Measurements from ENCODE around the gene ATAD3A.
A peak's percentile ranks its signal among the peaks of the same experiment; 100 is the strongest.
"Not testable (repeated sequence)": the region's sequence is repeated elsewhere in the genome, so short reads cannot be mapped to it uniquely, and the experiment has no call there.

The ATAD3A gene

GRCh38 chr1:1551524-1552262, 39.7 kb downstream of the ATAD3A start:
- intact Hi-C loops (cut with DNase I): no loop called here
- peak in 1 of 10 donors; percentile 77 for DNase-seq

- no peak for DNase-seq
- intact Hi-C loops (cut with DNase I): no loop called here
Measured at GRCh38 chr1:1552263-1552639, 40.3 kb downstream of the ATAD3A start.

- intact Hi-C loops (cut with DNase I): no loop called here
- peak in 1 of 10 donors; percentile 76 for DNase-seq
Measured at GRCh38 chr1:1553821-1554494, 42.0 kb downstream of the ATAD3A start.

- intact Hi-C loops (cut with DNase I): no loop called here
- no peak for DNase-seq
Measured at GRCh38 chr1:1554550-1554925, 42.6 kb downstream of the ATAD3A start.

GRCh38 chr1:1554926-1555915, 43.3 kb downstream of the ATAD3A start:
- intact Hi-C loops (cut with DNase I): no loop called here
- peak in 2 of 10 donors; percentile 60 to 90 for DNase-seq

GRCh38 chr1:1556505-1556904, 44.5 kb downstream of the ATAD3A start:
- intact Hi-C loops (cut with DNase I): no loop called here
- DNase-seq: no peak

GRCh38 chr1:1556961-1557360, 45.0 kb downstream of the ATAD3A start:
- intact Hi-C loops (cut with DNase I); DNase-seq: not testable (repeated sequence)

- intact Hi-C loops (cut with DNase I); DNase-seq: not testable (repeated sequence)
Measured at GRCh38 chr1:1557688-1558087, 45.7 kb downstream of the ATAD3A start.

- no peak for DNase-seq
- intact Hi-C loops (cut with DNase I): no loop called here
Measured at GRCh38 chr1:1558591-1558990, 46.6 kb downstream of the ATAD3A start.

GRCh38 chr1:1559066-1559465, 47.1 kb downstream of the ATAD3A start:
- no peak for DNase-seq
- intact Hi-C loops (cut with DNase I): no loop called here

GRCh38 chr1:1560178-1560577, 48.2 kb downstream of the ATAD3A start:
- intact Hi-C loops (cut with DNase I): no loop called here
- DNase-seq: no peak

- DNase-seq: no peak
- intact Hi-C loops (cut with DNase I): no loop called here
Measured at GRCh38 chr1:1561801-1562470, 50.0 kb downstream of the ATAD3A start.

- intact Hi-C loops (cut with DNase I): no loop called here
- DNase-seq: no peak
Measured at GRCh38 chr1:1562556-1563195, 50.7 kb downstream of the ATAD3A start.

GRCh38 chr1:1563688-1564087, 51.7 kb downstream of the ATAD3A start:
- DNase-seq: no peak
- intact Hi-C loops (cut with DNase I): no loop called here

GRCh38 chr1:1564268-1564667, 52.3 kb downstream of the ATAD3A start:
- DNase-seq: no peak
- intact Hi-C loops (cut with DNase I): no loop called here

GRCh38 chr1:1565340-1565739, 53.4 kb downstream of the ATAD3A start:
- intact Hi-C loops (cut with DNase I): no loop called here
- DNase-seq: no peak

GRCh38 chr1:1567152-1567875, 55.4 kb downstream of the ATAD3A start:
- DNase-seq: peak in 1 of 10 donors; percentile 36
- intact Hi-C loops (cut with DNase I): no loop called here

- no peak for DNase-seq
- intact Hi-C loops (cut with DNase I): no loop called here
Measured at GRCh38 chr1:1567891-1568291, 55.9 kb downstream of the ATAD3A start.

- intact Hi-C loops (cut with DNase I): no loop called here
- DNase-seq: no peak
Measured at GRCh38 chr1:1569341-1569740, 57.4 kb downstream of the ATAD3A start.

Data from posterior cingulate gyrus (tissue), 11 donors.